ENCODE results near the gene RUFY4. TPM values are rescaled to one million over a fixed set of nuclear protein-coding genes. Genes with fewer than 3 reads are reported as not detected.
A peak's percentile ranks its signal among the peaks of the same experiment; 100 is the strongest.
"Not testable (repeated sequence)": the region's sequence is repeated elsewhere in the genome, so short reads cannot be mapped to it uniquely, and the experiment has no call there.

The RUFY4 gene
- total RNA-seq, 1 experiment from 2014 or later: not detected

DNA sequence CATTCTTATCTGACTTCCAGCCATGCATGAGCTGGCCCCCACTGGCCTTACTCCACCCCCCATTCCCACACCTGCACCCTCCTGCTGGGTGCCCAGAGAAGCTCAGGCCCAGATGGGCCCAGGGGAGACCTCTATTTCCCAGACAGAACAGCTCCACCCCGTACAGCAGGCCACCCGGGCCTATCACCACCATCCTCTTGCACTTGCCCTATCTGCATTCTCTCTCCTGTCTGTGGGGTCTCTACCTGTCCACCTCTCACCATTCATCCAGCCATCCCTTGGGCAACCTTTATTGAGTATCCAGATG, 40.9 kb upstream of the RUFY4 start:
- Histone ChIP-seq H3K9me3 (replicated peaks) (no peaks in the 10 kb centered on the region), H3K4me3 (no peak overlapping the region), H3K27me3 (no peaks in the 10 kb centered on the region), H3K36me3 (no peaks in the 10 kb centered on the region), H3K4me1 (no peaks in the 10 kb centered on the region), H3K27ac (no peak overlapping the region)
- DNase-seq: no peak

DNA sequence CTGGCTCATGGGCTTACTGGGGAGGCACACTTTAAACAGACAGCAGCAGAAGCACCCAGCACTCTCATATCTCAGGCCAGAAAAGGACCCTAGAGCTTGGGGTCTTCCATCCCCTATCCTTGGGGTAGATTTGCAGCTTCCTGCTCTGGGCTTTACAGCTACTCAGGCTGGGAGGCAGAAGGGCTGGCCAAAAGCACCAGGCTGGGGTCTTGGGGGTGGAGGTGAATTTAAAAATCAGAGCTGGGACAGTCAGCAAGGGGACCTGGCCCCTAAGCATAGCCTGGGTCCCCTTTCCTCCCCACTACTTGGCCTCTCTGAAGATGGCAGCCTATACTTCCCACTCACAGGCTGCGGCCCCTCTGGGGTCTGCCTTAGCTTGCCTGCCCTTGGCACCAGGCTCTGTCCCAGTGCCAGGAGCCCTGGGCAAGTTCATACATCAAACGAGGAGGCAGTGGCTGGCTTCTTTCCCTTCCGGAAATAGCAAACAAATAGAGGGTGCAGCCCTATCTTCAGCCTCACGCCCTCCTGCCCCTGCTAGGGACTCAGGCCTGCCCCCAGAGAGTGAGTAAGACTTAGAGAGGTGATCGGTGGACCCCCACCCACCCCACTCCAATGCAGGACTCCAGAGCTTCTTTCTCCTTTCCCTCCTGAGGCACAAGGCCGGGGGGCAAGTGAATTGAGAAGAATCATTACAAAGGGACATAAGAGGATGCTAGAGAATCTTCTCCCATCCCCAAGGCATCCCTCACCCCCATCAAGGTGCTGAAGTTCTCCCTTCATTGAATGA, 40.3 kb upstream of the RUFY4 start:
- Histone ChIP-seq H3K9me3 (replicated peaks) (no peaks in the 10 kb centered on the region), H3K27me3 (no peaks in the 10 kb centered on the region), H3K36me3 (no peaks in the 10 kb centered on the region), H3K4me1 (no peaks in the 10 kb centered on the region), H3K4me3 (no peak overlapping the region), H3K27ac (no peak overlapping the region)
- no peak for DNase-seq

DNA sequence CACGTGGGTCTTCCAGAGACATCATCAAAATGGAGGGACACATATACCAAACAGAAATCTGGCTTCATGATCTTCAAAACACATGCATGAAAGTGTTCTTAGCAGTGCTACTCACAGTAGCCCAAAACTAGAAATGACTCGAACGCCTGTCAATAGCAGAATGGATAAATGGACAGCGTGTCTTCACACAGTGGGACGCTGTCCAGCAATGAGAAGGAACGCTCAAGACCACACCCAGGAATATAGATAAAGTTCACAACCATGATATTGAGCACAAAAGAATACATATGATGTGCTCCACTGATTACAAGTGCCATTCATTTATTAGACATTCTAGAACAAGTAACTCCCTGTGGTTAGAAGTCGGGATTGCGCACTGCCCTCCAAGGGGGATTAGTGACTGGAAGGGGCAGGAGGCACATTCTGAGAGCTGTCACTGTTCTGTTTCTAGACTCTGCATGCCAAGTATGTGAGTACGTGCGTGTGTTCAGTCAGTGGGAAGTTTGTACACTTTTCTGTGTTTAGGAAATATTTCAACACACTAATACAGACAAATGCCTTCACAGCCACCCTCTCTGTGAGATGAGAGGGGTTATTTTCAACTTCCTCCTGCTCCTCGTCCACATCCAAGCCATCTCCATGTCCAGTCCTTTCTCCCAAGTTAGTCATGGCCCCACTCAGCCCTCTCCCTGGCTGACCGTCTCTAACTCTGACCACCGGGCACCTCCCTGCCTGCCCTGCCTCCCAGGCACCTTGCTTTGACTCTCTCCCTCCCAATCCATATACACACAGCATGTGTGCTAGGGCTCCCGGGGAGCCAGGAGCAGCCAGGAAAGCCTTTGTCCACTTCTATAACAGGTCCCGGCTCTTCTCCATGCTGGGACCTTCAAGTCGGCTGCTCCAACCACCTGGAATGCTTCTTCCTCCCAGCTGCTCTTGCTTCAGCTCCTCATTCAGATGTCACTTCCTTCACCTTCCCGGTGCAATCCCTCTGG, 39.4 kb upstream of the RUFY4 start:
- Histone ChIP-seq H3K27ac (no peak overlapping the region), H3K4me3 (no peak overlapping the region), H3K4me1 (no peaks in the 10 kb centered on the region), H3K27me3 (peaks cover 5% of the 10 kb centered on the region), H3K36me3 (no peaks in the 10 kb centered on the region), H3K9me3 (replicated peaks) (no peaks in the 10 kb centered on the region)
- no peak for DNase-seq

DNA sequence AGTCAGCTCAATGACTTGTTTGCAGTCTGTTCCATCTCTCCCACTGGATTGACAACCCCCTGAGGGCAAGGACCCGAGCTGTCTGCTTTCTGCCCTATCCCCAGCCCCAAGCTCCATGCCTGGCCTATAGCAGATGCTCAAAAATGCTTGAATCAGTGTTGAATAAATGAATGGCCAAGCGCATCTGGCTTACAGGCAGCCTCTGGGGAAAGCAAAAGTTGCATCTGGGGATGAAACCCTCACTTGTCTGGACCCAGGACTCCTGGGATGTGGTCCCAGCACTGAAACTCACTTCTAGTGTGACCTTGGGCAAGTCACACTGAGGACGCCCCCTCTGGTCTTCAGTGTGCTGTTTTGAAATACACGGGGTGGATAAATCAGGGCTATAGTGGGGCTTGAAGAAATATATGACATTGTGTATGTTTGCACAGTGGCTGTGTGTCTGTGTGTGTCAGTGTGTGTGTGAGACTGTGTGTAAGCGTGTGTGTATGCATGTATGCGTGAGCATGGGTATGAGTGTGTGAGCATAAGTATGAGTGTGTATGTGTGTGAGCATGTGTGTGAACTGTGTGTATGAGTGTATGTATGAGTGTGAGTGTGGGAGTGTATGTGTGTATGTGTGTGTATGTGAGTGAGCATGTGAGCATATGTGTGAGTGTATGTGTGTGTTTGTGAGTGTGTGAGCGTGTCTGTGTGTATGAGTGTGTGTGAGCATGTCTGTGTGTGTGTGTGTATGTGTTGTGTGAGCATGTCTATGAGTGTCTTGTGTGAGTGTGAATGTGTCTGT, 38.5 kb upstream of the RUFY4 start:
- H3K27me3 ChIP-seq: peaks cover 5% of the 10 kb centered on the region
- no peak for DNase-seq
- H3K4me1 ChIP-seq: no peaks in the 10 kb centered on the region
- no peak overlapping the region for H3K4me3 ChIP-seq
- H3K36me3 ChIP-seq: no peaks in the 10 kb centered on the region
- H3K27ac ChIP-seq: no peak overlapping the region
- H3K9me3 ChIP-seq (replicated peaks): no peaks in the 10 kb centered on the region

DNA sequence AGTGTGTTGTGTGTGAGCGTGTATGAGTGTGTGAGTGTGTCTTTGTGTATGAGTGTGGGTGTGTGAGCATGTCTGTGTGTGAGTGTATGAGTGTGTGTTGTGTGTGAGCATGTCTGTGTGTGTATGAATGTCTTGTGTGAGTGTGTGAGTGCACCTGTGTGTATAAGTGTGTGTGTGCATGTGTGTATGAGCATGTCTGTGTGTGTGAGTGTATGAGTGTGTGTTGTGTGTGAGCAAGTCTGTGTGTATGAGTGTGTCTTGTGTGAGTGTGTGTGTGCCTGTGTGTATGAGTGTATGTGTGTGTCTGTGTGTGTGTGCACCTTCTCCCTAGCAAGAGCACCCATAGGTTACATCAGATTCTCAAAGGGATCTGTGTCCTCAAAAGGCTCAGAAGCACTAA, 37.8 kb upstream of the RUFY4 start:
- H3K4me3 ChIP-seq: no peak overlapping the region
- no peak for DNase-seq
- H3K36me3 ChIP-seq: no peaks in the 10 kb centered on the region
- H3K27ac ChIP-seq: no peak overlapping the region
- H3K4me1 ChIP-seq: no peaks in the 10 kb centered on the region
- no peaks in the 10 kb centered on the region for H3K9me3 ChIP-seq (replicated peaks)
- peaks cover 5% of the 10 kb centered on the region for H3K27me3 ChIP-seq

DNA sequence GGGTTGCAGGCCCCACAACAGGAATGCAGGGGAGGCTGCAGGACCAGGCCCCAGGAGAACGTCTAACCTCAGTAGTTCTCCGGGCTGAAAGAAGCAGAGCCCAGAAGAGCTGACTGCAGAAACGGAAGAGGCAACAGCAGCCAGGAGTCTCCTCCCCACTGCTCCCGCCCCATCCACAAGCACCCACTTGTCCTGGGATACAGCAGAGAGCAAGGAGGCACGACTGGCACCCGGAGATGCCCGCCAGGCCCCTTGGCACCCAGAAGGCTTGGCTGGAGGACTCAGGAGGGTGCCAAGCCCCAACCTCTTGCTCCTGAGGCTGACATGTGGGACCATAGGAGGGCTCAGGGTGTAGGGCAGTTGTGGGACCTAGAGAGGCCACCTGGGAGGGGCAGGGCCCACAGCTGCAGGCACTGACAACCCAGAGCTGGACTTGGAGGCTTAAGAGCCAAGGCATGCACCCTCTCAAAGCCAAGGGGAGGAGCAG, 37.2 kb upstream of the RUFY4 start:
- Histone ChIP-seq H3K9me3 (replicated peaks) (no peaks in the 10 kb centered on the region), H3K36me3 (no peaks in the 10 kb centered on the region), H3K27ac (no peak overlapping the region), H3K27me3 (peaks cover 5% of the 10 kb centered on the region), H3K4me1 (no peaks in the 10 kb centered on the region), H3K4me3 (no peak overlapping the region)
- no peak for DNase-seq

DNA sequence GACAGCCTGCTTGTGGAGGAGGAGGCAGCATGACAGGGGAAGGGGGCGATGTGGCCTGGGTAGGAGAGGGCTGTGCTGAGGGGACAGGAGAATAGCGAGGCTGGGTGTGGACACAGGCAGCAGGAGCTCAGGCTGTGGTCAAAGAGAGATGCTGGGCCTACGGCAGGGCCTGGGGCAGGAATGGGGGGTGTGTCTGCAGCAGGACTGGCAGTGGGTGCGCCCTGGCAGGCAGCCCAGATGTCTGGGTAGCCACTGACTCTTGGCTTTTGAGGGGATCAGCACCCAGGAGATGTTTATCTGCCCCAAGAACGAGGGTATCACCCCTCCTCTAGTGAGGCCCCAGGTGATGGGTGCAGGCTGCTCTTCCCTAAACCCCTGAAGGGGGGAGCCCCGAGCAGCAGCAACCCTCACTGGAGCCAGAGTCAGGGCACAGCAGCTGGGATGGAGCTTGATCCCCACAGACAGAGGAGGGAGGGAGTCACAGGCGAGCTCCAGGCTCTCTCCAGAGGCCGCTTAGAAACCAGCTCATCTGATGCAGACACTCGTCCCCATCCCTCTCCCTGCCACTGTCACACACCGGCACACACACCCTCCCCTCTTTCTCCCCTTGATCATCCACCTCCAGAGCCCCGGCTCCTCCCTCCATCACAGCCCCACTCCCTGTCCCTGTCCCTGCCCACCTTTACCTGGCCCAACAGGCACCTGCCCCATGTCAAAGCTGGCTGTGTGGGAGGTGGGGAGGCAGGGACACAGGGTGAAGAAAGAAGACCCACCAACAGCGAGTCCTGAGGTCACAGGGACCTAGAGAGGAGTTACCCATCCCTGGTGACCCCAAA, 36.5 kb upstream of the RUFY4 start:
- DNase-seq: peak in 1 of 2 experiments; percentile 18

DNA sequence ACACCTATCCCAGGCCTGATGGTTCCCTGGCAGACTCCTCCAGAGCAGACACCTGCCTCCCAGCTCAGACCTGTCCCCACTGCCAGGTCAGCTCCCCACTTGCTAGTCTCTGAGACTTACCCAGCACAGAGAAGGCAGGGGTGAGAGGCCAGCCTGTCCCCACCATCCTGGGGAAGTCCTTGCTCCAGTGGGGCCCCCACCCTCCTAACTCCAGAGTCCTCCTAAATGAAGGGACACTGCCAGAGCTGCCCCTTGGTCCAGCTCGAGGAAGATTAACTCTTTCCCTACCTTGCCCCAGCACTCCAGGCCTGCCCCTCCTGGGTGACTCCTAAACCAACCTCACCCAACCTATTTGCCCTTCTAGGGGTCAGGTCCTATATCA, 35.9 kb upstream of the RUFY4 start:
- H3K36me3 ChIP-seq: no peaks in the 10 kb centered on the region
- peaks cover 6% of the 10 kb centered on the region for H3K27me3 ChIP-seq
- no peak for DNase-seq
- no peaks in the 10 kb centered on the region for H3K4me1 ChIP-seq
- H3K27ac ChIP-seq: no peak overlapping the region
- H3K9me3 ChIP-seq (replicated peaks): no peaks in the 10 kb centered on the region
- no peak overlapping the region for H3K4me3 ChIP-seq

More for the DNA sequence above, 36.5 kb upstream of the RUFY4 start:
- no peak overlapping the region for H3K4me3 ChIP-seq
- no peaks in the 10 kb centered on the region for H3K36me3 ChIP-seq
- H3K9me3 ChIP-seq (replicated peaks): no peaks in the 10 kb centered on the region
- H3K4me1 ChIP-seq: no peaks in the 10 kb centered on the region
- H3K27ac ChIP-seq: no peak overlapping the region
- H3K27me3 ChIP-seq: peaks cover 5% of the 10 kb centered on the region

DNA sequence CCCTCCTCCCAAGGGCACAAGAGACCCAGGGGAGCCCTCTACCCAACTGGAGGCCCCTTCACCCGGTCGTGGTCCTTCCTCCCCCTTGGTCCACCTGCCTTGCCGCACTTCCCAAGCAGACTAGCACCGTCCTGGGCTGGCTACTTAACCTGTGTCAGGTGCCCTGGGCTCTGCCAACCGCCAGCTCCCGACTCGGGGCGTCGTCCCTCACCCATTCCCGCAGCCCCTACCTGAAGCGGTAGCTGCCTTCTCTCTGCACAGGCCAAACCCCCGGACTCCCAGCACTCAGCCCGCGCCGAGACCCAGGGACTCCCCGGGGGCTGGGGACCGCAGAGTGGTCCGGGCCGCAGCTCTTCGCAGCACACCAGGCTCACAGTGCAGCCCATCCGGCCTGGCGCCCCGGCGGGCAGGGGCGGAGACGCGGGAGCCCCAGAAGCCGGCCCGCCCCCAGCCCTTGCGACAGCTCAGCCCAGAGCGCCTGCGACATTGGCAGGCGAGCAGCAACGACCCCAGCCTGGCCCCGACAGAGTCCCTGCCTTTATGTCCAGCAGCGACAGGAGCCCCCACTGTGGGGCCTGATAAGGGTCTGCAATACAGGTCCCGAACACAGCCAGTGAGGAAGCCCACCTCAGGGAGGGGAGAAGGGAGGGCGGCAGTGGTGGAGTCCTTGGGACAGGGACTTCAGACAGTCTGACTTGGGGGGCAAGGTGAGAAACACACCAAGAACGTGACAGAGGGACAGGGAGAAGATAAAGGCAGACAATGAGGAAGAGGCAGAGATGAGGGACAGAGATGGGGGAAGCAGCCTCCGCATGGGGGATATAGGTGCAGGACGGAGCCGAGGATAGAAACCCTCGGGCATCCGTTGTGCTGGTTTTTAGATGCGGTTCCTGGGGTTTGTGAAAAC, 35.2 kb upstream of the RUFY4 start:
- peaks cover 9% of the 10 kb centered on the region for H3K27me3 ChIP-seq
- no peak overlapping the region for H3K4me3 ChIP-seq
- no peaks in the 10 kb centered on the region for H3K4me1 ChIP-seq
- no peaks in the 10 kb centered on the region for H3K36me3 ChIP-seq
- no peak for DNase-seq
- H3K27ac ChIP-seq: no peak overlapping the region
- H3K9me3 ChIP-seq (replicated peaks): no peaks in the 10 kb centered on the region

DNA sequence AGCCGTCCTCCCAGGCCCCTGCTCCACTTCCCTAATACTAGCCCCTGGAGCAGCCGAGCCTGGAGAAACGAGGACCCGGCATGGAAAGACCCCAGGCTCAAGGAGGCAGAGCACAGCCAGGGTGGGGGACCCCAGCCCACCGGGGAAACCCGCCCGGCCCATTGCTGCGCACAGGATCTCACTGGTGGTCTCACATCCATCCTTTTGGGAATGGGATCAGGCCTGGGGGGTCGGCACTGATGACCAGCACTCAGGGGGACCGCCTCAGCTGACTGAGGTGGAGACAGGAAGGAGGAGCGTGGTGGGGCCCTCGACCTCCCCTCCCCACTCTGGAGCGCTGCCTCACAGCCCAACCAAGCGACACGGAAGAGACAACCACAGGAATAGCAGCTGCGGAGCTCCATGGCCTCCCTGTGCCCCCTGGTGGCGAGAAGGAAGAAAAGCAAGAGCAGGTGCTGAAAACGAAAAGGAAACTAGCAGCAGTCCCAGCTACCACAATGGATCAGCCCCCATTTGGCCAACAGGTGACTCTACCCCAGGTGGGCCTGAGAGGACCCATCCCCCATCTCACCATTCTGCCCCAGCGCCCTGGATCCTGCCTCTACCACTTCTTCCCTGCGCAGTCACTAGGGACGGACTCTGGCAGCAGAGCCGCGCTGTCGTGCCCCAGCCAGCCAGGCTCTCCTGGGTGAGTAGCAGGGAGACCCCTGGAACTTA, 34.4 kb upstream of the RUFY4 start:
- not testable (repeated sequence) for H3K4me1 ChIP-seq; H3K27ac ChIP-seq; H3K36me3 ChIP-seq; H3K4me3 ChIP-seq; H3K9me3 ChIP-seq (replicated peaks); H3K27me3 ChIP-seq
- peak; percentile 46 to 66 for DNase-seq

DNA sequence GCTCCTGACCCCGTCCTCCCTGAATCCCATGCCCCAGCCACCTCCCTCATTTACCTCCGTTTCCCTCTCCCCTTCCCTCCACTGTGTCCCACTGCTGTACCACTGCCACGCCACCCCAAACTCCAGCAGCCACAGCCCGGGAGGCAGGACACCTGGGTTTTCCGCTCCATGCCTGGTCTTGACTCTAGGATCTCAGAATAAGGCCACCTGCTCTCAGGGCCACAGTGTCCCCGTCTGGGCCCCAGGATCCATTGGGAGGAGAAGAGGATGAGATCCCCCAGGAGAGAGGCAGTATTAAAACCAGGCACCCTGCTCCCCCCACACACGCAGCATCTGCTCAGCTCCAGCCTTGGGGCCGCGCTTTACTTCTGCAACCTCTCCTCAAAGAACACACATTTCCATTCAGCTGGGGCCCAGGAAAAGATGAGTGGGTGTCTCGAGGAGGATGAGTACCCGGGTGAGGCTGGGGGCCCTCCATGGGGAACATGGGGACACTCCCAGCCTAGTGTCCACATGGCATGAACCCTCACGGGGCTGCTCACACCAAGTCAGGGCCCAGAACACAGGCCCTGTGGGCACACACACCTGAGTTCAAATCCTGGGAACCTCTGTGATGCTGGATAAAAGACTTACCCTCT, 33.5 kb upstream of the RUFY4 start:
- Histone ChIP-seq H3K4me1 (no peaks in the 10 kb centered on the region), H3K4me3 (no peak overlapping the region), H3K27ac (no peak overlapping the region), H3K36me3 (no peaks in the 10 kb centered on the region), H3K27me3 (peaks cover 9% of the 10 kb centered on the region), H3K9me3 (replicated peaks) (no peaks in the 10 kb centered on the region)
- no peak for DNase-seq

DNA sequence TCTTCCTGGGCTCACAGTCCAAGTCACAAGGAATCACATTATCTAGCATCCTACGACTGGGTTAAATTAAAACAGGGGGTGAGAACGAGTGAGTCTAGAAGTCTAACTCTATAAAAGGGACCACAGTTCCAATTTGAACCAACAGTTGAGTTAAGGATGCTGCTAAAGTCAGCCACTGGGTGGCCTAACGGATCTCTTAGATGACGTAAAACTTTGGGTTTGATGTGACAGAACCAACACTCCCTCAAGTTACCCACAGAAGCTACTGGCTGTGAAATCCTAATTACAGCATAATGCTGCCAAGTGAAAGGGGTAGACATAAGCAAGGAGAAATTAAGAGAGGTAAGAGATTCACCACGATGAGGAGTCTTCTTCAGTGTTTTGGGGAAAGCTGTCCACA, 32.7 kb upstream of the RUFY4 start:
- H3K27me3 ChIP-seq: peaks cover 9% of the 10 kb centered on the region
- H3K4me3 ChIP-seq: no peak overlapping the region
- H3K9me3 ChIP-seq (replicated peaks): no peaks in the 10 kb centered on the region
- H3K4me1 ChIP-seq: no peaks in the 10 kb centered on the region
- H3K36me3 ChIP-seq: no peaks in the 10 kb centered on the region
- H3K27ac ChIP-seq: no peak overlapping the region
- no peak for DNase-seq
